Nephron (organoid): ENCODE measurements around the gene JCAD.

Experiments
- H3K27ac Mint-ChIP-seq, 3 experiments: 2 replicates each; pipeline ENCODE4 v1.8.0; 2020; ENCODE audit warnings: mixed read lengths in 3 of 3, mild to moderate bottlenecking in 2 of 3, moderate library complexity in 1 of 3
- H3K27me3 Mint-ChIP-seq: 2 replicates; pipeline ENCODE4 v1.8.0; 2021; ENCODE audit warnings: low read depth, mild to moderate bottlenecking, moderate library complexity, mixed read lengths
- H3K36me3 Mint-ChIP-seq: 2 replicates; pipeline ENCODE4 v1.8.0; 2020; ENCODE audit warnings: low read depth, mixed read lengths
- H3K4me1 Mint-ChIP-seq: 2 replicates; pipeline ENCODE4 v1.8.0; 2020; ENCODE audit warnings: mixed read lengths
- H3K4me3 Mint-ChIP-seq, 3 experiments: 2 replicates each; pipeline ENCODE4 v1.8.0; 2020; ENCODE audit warnings: mild to moderate bottlenecking in 3 of 3, mixed read lengths in 3 of 3, moderate library complexity in 2 of 3
- H3K9me3 Mint-ChIP-seq: 2 replicates; pipeline ENCODE4 v1.8.0; 2020; ENCODE audit warnings: mixed read lengths
- TF ChIP-seq, protein P1 (sequence below), 3 experiments: fragments of 200-600 bp; sonication (generic); IDR thresholded peaks; one replicate each; pipeline ENCODE4 v1.5.0; 2021; ENCODE audit warnings: antibody characterized with exemption in 3 of 3; ENCODE audit not compliant: unreplicated experiment in 3 of 3

The JCAD gene

DNA sequence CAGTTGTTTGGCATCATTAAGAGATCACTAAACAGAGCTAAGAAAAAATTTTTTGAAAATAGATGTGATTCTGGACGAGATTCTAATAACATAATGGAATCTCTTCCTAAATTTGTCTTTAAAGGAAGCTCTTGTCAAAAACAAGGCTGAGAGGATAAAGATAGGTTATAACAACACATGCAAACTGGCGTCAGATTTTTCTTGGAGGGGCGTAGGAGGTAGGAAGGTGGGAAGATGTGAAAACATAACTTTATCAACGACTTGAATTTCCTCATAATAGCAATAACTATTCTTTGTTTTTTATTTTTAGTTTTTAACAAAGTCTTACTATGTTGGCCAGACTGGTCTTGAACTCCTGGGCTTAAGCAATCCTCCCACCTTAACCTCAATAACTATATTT, 31.8 kb upstream of the JCAD start:
- H3K4me1 Mint-ChIP-seq: peaks cover 32% of the 10 kb centered on the region
- no peaks in the 10 kb centered on the region for H3K27me3 Mint-ChIP-seq
- TF ChIP-seq, protein P1, sequence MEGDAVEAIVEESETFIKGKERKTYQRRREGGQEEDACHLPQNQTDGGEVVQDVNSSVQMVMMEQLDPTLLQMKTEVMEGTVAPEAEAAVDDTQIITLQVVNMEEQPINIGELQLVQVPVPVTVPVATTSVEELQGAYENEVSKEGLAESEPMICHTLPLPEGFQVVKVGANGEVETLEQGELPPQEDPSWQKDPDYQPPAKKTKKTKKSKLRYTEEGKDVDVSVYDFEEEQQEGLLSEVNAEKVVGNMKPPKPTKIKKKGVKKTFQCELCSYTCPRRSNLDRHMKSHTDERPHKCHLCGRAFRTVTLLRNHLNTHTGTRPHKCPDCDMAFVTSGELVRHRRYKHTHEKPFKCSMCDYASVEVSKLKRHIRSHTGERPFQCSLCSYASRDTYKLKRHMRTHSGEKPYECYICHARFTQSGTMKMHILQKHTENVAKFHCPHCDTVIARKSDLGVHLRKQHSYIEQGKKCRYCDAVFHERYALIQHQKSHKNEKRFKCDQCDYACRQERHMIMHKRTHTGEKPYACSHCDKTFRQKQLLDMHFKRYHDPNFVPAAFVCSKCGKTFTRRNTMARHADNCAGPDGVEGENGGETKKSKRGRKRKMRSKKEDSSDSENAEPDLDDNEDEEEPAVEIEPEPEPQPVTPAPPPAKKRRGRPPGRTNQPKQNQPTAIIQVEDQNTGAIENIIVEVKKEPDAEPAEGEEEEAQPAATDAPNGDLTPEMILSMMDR (IDR thresholded peaks at IDR 0.05; ENCODE audit: unreplicated experiment in 3 of 3): no peak
- H3K4me3 Mint-ChIP-seq: peak overlapping the region in 1 of 3 experiments; percentile 31
- H3K36me3 Mint-ChIP-seq: no peaks in the 10 kb centered on the region
- no peaks in the 10 kb centered on the region for H3K9me3 Mint-ChIP-seq
- peak overlapping the region in 2 of 3 experiments; percentile 54 to 85 for H3K27ac Mint-ChIP-seq

DNA sequence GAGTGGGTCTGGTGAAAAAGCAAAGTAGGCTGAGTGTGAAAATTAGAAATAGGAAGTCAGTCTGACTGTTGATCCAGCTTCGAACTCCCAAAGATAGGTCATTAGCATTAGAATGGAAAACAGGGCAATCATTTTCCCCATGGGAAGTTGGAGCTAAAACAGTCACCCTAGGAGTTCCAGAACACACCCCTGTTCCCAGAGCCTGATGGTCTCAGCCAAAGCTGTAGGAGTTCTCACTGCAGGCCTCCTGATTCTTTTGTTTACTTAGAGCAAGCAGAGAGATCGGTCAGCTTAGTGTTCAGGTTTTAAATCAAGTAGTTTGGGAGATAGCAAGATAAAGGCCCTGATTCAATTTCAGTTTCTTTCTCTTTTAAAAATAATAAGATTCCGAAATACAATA, 28.8 kb upstream of the JCAD start:
- Mint-ChIP-seq H3K27me3 (no peaks in the 10 kb centered on the region), H3K4me3 (peak overlapping the region in 2 of 3 experiments; percentile 9 to 44)

DNA sequence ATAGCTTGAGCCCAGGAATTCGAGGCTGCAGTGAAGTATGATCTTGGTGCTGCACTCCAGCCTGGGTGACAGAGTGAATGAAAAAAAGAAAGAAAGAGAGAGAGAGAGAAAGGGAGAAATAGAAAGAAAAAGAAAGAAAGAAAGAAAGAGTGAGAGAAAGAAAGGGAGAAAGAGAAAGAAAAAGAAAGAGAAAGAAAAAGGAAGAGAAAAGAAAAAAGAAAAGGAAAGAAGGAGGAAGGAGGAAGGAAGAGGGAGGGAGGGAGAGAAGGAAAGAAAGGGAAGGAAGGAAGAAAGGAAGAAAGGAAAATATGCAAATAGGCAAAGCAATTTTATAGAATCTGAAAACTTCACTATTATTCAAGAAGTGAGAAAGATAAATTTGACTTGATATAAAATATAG, 24.5 kb upstream of the JCAD start:
- no peaks in the 10 kb centered on the region for H3K9me3 Mint-ChIP-seq
- H3K27ac Mint-ChIP-seq: no peak overlapping the region
- peaks cover 16% of the 10 kb centered on the region for H3K4me1 Mint-ChIP-seq
- TF ChIP-seq, protein P1 (IDR thresholded peaks at IDR 0.05; ENCODE audit: unreplicated experiment in 3 of 3): no peak
- no peak overlapping the region for H3K4me3 Mint-ChIP-seq
- no peaks in the 10 kb centered on the region for H3K27me3 Mint-ChIP-seq
- no peaks in the 10 kb centered on the region for H3K36me3 Mint-ChIP-seq

More for the DNA sequence above, 28.8 kb upstream of the JCAD start:
- Mint-ChIP-seq H3K9me3 (no peaks in the 10 kb centered on the region), H3K27ac (peak overlapping the region; percentile 40 to 85 (median 85)), H3K4me1 (peaks cover 35% of the 10 kb centered on the region), H3K36me3 (no peaks in the 10 kb centered on the region)
- TF ChIP-seq, protein P1 (IDR thresholded peaks at IDR 0.05; ENCODE audit: unreplicated experiment in 3 of 3): no peak

DNA sequence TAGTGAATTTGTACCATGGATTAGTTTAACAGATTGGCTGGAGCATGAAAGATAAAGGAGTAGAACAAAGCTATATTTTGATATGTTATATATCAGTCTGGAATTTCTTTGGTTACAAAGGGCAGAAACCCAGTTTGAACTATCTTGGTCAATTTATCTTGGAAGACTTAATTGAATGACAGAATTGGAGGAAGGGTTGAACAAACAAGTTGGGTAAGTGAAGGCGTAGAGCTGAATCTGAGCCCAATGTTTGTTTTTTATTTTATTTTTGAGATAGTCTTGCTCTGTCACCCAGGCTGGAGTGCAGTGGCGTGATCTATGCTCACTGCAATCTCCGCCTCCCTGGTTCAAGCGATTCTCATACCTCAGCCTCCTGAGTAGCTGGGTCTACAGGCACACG, 21.8 kb upstream of the JCAD start:
- Mint-ChIP-seq H3K27me3 (no peaks in the 10 kb centered on the region), H3K4me3 (no peak overlapping the region), H3K4me1 (peaks cover 5% of the 10 kb centered on the region), H3K36me3 (no peaks in the 10 kb centered on the region), H3K9me3 (no peaks in the 10 kb centered on the region), H3K27ac (no peak overlapping the region)
- TF ChIP-seq, protein P1 (IDR thresholded peaks at IDR 0.05; ENCODE audit: unreplicated experiment in 3 of 3): no peak

DNA sequence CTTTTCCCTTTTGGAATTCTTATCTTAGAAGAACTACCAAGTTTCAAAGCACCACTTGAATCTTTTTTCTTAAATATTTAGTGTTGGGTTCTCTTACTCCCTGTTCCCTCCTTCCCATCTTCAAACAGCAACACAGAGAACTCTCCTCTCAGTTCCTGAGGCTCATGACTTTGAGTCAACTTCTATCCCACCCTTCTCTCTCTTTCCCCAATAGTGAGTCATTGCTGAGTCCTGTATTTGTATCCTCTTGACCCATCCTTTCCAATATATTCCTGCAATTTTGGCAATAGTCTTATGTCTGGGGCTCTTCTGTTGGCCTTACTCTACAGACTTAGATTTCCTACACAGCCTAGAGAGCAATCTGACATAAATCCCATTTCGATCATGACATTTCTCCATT, 20.8 kb upstream of the JCAD start:
- TF ChIP-seq, protein P1 (IDR thresholded peaks at IDR 0.05; ENCODE audit: unreplicated experiment in 3 of 3): no peak

DNA sequence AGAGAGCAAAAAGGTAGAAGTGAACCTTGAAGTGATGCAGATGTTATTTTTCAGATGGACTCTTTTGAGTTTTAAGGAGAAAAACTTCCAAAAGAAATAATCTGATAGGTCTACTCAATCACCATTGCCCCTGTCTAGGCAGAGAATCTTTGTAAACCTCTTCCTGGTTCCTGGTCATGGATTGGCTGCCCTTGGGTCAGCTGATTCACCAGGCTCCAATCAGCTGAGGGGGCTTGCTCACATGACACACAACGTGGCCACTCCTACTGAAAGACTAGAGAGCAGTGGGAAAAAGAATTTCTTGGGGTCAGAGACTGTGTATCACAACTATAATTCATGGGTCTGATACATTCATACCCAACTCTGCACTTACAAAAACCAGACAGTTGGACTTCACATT, 20.0 kb upstream of the JCAD start:
- H3K36me3 Mint-ChIP-seq: no peaks in the 10 kb centered on the region
- TF ChIP-seq, protein P1 (IDR thresholded peaks at IDR 0.05; ENCODE audit: unreplicated experiment in 3 of 3): no peak
- H3K4me3 Mint-ChIP-seq: no peak overlapping the region
- no peaks in the 10 kb centered on the region for H3K9me3 Mint-ChIP-seq
- peak overlapping the region in 1 of 3 experiments; percentile 51 for H3K27ac Mint-ChIP-seq
- peaks cover 5% of the 10 kb centered on the region for H3K4me1 Mint-ChIP-seq
- H3K27me3 Mint-ChIP-seq: peaks cover 5% of the 10 kb centered on the region

More for the DNA sequence above, 20.8 kb upstream of the JCAD start:
- H3K4me3 Mint-ChIP-seq: no peak overlapping the region
- no peaks in the 10 kb centered on the region for H3K36me3 Mint-ChIP-seq
- no peaks in the 10 kb centered on the region for H3K9me3 Mint-ChIP-seq
- no peaks in the 10 kb centered on the region for H3K27me3 Mint-ChIP-seq
- H3K27ac Mint-ChIP-seq: peak overlapping the region in 1 of 3 experiments; percentile 5
- peaks cover 5% of the 10 kb centered on the region for H3K4me1 Mint-ChIP-seq
